ENCODE results near the gene AGBL1.

DNA sequence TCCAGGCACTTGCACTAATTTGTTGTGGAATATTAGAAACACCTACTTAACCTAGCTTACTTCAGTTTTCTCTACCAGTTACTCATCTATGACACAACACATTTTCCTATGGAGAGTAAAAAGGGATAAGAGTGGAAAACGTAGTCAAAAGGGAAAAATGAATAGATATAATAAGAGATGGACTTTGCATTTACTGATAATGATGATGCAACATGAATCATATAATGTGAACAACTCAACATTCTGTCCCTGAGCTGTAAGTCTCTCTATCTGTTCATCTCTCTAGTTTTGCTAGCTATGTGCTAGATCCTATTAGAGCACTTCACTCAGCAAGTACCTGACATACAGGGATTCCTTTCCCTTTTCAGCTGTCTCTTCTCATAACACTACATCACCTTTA is 627.1 kb downstream of the AGBL1 start:
- TF ChIP-seq, protein P1, sequence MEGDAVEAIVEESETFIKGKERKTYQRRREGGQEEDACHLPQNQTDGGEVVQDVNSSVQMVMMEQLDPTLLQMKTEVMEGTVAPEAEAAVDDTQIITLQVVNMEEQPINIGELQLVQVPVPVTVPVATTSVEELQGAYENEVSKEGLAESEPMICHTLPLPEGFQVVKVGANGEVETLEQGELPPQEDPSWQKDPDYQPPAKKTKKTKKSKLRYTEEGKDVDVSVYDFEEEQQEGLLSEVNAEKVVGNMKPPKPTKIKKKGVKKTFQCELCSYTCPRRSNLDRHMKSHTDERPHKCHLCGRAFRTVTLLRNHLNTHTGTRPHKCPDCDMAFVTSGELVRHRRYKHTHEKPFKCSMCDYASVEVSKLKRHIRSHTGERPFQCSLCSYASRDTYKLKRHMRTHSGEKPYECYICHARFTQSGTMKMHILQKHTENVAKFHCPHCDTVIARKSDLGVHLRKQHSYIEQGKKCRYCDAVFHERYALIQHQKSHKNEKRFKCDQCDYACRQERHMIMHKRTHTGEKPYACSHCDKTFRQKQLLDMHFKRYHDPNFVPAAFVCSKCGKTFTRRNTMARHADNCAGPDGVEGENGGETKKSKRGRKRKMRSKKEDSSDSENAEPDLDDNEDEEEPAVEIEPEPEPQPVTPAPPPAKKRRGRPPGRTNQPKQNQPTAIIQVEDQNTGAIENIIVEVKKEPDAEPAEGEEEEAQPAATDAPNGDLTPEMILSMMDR (IDR thresholded peaks at IDR 0.05) = no peak
- no peak for TF ChIP-seq POLR2AphosphoS5 (IDR thresholded peaks at IDR 0.05)
- no peak for TF ChIP-seq POLR2A (IDR thresholded peaks at IDR 0.05)

Measured in transverse colon (tissue), 4 donors.